RPMI8226 (cell line): ENCODE measurements around the gene TRIM14.
"Not testable (repeated sequence)": the region's sequence is repeated elsewhere in the genome, so short reads cannot be mapped to it uniquely, and the experiment has no call there.

Experiments
- DNase-seq: peaks from one replicate; pipeline ENCODE4 v3.0.0-alpha.2; 2015

The TRIM14 gene

GRCh38 chr9:98104445-98104881 is 14.6 kb downstream of the TRIM14 start:
- DNase-seq: no peak

- peak; percentile 83 for DNase-seq
Measured at GRCh38 chr9:98101868-98102273, 17.2 kb downstream of the TRIM14 start.

- DNase-seq: no peak
Measured at GRCh38 chr9:98101416-98101815, 17.6 kb downstream of the TRIM14 start.

- DNase-seq: no peak
Measured at GRCh38 chr9:98100456-98100855, 18.6 kb downstream of the TRIM14 start.

- DNase-seq: no peak
Measured at GRCh38 chr9:98099898-98100297, 19.1 kb downstream of the TRIM14 start.

DNA sequence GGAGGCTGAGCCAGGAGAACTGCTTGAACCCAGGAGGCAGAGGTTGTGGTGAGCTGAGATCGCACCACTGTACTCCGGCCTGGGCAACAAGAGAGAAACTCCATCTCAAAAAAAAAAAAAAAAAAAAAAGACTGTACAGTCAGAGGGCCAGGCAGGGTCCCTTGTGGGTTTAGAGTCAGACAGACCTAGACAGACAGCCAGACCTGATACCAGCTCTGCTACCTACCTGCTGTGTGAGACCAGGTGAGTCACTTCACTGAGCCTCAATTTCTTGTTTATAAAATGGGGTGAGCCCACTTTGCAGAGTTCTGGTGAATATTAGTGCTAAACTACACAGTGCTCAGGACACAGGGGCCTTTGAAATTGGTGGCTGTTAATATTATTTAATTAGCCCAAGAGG is 19.7 kb downstream of the TRIM14 start:
- DNase-seq: no peak

GRCh38 chr9:98097836-98098235 is 21.2 kb downstream of the TRIM14 start:
- DNase-seq: no peak

DNA sequence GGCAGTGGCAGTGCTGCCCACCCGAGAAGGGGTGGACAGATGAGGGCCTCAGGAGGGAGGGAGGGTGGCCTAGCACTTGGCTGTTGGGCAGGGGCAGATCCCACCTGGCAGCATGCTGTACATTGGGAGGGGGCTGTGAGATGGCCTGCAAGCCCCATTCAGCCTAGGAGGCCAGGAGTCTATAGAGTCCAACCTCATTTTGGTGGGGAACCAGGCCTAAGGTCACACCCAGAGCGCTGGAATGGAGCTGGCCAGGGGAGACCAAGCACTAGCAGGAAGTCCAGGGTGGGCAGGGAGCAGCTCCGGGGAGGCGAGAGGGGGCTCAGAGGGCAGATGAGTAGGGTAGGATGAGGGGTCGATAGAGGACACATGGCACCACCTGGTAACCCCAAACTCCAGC is 22.9 kb downstream of the TRIM14 start:
- DNase-seq: no peak

GRCh38 chr9:98095401-98095800 is 23.6 kb downstream of the TRIM14 start:
- DNase-seq: no peak

GRCh38 chr9:98094851-98095250 is 24.2 kb downstream of the TRIM14 start:
- no peak for DNase-seq

- DNase-seq: no peak
Measured at GRCh38 chr9:98094316-98094715, 24.7 kb downstream of the TRIM14 start.

DNA sequence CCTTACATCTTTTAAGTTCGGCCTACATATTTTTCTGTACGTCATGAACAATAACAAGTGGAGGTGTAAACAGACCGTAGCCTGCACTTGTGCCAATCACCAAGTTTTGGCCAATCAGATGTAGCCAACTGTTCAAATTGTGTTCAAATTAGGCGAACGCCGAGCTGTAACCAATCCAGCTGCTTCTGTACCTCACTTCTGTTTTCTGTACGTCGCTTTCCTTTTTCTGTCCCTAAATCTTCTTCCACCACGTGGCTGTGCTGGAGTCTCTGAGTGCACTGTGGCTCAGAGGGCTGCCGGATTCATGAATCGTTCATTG is 26.4 kb downstream of the TRIM14 start:
- no peak for DNase-seq

DNA sequence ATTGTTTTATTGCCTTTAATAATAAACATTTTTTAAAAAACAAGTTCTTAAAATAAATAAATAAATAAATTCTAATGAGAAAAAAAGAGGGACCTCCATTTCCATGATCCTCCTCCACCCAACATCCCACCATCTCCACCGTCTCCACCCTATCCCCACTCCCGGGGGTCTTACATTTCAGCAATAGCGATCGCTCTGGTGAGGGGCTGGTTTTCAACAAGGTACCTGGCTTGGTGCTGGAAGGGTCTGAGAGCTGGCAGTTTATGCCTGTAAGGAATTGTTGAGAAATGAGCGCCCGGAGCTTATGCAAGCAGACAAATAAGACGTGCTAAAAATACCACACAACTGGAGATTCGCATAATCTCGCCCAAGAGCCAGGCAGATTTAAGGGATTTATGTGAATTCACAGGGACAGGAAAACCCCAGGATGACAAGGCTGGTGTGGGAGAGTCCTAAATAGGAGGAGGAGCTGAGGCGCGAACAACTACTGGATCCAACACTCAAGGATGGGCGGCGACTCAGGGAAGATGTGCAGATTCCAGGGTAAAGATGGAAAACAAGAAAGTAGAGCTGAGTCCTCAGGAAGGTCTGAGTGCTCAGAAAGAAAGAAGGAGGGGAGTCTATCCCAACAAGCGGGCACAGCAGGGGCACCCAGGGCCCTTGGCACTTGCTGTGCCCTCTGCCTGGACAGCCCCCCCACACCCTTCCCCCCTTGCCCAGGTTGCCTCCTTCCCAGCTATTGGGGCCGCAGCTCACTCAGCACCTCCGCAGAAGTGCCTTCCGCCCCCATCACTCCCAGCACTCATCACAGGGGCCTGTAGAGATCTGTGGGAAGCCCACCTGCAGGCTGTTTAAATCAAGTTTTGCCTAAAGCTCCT is 27.0 kb downstream of the TRIM14 start:
- DNase-seq: no peak

GRCh38 chr9:98090674-98091073 is 28.3 kb downstream of the TRIM14 start:
- not testable (repeated sequence) for DNase-seq

DNA sequence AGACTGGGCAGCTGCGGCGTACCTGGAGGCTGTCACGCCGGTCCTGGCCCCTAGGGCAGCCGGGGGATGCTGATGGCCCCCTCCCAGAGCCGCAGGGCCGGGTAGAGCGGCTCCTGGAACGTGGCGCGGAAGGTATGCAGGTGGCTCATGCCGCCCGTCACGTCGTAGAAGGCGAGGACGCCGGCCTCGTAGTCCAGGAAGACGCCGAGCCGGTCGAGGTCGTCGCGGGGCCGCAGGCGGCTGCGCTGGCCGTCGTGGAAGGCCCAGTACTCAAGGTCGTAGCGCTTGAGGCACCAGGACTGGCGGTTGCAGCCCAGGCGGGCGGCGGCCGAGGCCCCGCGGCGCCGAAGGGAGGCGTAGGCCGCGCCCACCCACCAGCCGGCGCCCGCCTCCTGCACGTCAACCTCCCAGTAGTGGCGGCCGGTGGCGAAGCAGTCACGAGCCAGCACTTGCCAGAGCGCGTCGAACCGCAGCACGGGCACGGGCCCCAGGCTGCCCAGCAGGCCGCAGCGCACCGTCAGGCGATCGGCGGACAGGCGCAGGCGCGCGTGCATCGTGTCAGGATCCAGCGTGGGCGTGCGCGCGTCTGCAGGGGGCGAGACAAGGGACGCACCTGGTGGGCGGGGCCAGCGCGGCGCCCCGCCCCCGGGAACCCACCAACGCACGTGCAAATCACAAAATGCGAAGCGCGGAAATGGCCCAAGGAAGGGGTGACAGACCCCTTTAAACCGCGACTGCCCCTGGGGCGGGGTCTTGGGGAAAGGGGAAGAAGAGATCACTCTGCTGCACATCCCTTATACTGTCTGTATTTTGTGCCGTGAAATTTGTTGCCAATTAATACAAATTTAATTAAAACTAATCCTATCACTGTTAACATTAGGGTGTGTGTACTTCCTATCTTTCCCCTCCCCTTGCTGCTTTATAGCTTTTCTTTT is 31.3 kb downstream of the TRIM14 start:
- no peak for DNase-seq

GRCh38 chr9:98086461-98086860 is 32.6 kb downstream of the TRIM14 start:
- no peak for DNase-seq

DNA sequence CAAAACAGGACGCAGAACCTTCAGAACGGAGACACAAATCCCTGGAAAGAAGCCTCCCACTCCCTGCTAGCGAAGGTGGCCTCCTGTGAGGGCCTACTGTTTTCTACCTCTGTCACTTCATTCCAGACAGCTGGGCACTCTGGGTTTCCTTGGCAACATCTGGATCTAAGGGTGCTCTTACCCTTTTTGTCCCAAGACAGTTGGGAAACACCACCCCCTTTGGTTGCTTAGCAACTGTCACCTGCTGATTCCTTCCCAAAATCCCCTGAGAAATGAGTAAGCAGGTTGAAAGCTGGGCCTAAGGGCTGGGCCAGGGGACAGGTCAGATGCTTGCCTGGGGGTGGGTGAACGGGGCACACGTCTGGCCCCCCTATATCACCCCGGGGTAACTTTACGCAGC is 33.1 kb downstream of the TRIM14 start:
- DNase-seq: no peak

DNA sequence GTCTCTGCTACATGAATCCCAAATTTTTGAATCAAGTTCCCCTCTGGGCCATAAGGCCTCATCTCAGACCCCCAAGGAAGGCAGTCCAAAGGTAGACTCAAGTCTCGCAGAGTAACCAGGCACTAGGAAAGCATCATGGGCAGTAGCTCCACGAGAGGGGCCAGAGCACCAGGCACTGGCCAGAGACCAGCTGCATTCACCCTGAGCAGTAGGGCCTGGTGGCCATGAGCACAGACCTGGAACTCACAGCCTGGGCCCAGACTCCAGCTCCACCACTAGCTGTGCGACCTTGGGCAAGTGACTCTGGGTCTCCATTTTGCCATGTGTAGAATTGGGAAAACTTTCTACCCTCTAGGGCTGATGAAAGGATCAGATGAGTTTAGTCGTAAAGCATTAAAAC is 34.0 kb downstream of the TRIM14 start:
- DNase-seq: no peak

DNA sequence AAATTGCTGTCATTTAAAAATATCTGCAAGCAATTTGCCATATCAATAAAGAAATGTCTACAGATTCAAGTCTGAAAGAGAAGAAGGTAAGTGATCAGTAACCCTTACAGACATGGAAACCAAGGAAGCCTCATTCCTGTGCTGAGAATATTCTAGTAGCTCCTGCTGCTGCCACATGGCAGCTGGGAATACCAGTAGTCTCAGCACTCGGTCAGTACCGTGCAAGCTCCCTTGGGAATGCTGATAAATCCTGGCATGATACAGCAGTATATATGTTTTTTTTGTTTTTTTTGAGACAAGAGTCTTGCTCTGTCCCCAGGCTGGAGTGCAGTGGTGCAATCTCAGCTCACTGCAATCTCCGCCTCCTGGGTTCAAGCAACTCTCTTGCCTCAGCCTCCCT is 34.6 kb downstream of the TRIM14 start:
- no peak for DNase-seq

- no peak for DNase-seq
Measured at GRCh38 chr9:98083566-98084183, 35.3 kb downstream of the TRIM14 start.

DNA sequence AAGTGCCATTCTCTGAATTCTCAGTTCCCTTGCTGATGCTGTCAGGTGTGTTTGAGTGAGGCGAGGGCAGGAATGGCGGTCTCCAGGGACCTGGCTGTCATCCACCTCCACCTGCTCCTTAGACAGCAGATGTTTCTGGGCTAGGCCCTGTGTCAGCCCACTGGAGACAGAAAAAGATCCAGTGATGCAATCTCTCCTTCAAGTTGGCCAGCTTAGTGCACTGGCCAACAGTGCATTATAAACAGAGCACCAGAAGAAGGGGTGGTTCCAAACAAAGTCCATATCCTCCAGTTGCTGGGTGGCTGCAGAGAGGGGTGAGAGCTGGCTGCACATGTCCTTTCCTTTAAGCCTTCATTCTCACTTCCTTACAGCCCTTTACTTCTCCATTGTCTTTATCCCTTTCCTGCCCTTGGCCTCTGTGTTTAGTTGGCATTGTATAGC is 35.9 kb downstream of the TRIM14 start:
- DNase-seq: no peak

DNA sequence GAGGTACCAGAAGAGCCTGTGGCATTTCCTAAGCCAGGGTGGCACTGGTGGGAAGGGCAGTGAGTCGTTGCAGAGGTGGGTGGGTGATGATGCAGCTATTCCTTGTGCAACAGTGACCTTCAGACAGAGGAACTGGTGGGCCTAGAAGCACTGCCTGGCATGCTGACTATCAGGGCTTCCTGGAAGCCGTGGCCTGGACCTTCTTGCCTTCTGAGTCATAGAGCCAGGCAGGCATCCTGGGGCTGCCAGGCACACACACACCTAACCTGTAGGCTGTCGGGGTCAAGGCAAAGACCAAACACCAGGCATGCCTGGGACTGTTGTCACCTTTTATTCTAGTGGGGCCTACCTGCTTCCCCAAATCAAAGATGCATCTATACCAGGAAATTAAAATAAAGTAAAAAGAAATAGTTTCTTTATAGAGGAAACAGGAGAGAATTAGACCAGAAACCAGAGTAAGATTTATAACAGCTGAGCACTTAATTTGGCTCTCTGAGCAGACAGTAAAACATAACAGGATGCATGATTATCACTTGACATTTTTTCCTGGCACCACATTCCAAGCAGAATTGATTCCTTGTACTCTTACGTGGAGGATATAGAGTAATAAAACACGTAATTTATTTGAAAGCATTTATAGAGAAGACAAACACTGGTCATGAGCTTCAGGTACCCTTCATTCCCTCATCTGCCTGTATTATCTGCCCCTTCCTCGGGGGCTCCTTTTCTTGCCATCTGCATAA is 37.4 kb downstream of the TRIM14 start:
- DNase-seq: no peak

DNA sequence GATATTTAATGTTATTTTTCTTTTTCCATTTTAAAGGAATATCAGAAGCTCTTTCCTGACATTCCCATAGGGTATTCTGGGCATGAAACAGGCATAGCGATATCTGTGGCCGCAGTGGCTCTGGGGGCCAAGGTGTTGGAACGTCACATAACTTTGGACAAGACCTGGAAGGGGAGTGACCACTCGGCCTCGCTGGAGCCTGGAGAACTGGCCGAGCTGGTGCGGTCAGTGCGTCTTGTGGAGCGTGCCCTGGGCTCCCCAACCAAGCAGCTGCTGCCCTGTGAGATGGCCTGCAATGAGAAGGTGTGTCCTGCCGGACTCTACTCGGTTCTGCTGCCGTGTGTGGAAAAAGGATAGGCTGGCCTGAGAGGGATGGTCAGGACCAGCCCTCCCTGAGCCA is 38.2 kb downstream of the TRIM14 start:
- no peak for DNase-seq
